Measurements from ENCODE around the gene ABHD8.

DNA sequence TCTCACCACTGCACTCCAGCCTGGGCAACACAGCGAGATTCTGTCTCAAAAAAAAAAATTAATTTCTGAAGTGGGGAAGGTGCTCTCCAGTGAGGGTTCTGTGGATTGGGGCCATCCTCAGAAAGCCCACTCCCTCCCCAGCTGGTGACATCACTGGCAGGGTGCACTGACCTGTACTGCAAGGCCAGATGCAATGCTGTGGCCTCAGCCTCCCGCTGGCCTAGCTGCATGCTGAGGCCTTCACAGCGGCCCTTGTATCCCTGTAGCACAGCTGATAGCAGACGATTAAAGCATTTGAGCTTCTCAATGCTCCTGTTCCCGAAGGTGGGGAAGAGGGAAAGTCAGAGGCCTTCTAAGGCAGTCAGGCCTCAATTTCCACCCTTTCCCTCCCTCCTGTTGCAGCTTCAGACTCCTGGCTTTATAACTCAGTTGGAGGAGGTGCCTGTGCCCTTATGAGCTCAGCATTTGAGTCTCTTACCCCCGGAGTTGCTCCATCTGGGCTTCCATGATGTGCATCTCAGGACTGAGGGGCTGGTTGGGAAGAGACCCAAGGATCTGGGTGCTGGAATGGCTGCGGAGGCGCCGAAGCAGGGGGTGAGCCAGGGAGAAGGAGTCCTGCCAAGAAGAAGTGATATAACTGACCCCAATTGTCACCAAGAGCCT is 44.0 kb downstream of the ABHD8 start:
- TF ChIP-seq, protein P1, sequence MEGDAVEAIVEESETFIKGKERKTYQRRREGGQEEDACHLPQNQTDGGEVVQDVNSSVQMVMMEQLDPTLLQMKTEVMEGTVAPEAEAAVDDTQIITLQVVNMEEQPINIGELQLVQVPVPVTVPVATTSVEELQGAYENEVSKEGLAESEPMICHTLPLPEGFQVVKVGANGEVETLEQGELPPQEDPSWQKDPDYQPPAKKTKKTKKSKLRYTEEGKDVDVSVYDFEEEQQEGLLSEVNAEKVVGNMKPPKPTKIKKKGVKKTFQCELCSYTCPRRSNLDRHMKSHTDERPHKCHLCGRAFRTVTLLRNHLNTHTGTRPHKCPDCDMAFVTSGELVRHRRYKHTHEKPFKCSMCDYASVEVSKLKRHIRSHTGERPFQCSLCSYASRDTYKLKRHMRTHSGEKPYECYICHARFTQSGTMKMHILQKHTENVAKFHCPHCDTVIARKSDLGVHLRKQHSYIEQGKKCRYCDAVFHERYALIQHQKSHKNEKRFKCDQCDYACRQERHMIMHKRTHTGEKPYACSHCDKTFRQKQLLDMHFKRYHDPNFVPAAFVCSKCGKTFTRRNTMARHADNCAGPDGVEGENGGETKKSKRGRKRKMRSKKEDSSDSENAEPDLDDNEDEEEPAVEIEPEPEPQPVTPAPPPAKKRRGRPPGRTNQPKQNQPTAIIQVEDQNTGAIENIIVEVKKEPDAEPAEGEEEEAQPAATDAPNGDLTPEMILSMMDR (conservative IDR thresholded peaks at IDR 0.05; ENCODE audit: low read depth in 2 of 2): no peak
- TF ChIP-seq POLR2AphosphoS5 (IDR thresholded peaks at IDR 0.05; ENCODE audit: low read depth): no peak
- no peak for TF ChIP-seq EZH2phosphoT487 (IDR thresholded peaks at IDR 0.05; ENCODE audit: unreplicated experiment)
- TF ChIP-seq EZH2 (IDR thresholded peaks at IDR 0.05; ENCODE audit: low read depth, unreplicated experiment): no peak
- TF ChIP-seq, protein P2, sequence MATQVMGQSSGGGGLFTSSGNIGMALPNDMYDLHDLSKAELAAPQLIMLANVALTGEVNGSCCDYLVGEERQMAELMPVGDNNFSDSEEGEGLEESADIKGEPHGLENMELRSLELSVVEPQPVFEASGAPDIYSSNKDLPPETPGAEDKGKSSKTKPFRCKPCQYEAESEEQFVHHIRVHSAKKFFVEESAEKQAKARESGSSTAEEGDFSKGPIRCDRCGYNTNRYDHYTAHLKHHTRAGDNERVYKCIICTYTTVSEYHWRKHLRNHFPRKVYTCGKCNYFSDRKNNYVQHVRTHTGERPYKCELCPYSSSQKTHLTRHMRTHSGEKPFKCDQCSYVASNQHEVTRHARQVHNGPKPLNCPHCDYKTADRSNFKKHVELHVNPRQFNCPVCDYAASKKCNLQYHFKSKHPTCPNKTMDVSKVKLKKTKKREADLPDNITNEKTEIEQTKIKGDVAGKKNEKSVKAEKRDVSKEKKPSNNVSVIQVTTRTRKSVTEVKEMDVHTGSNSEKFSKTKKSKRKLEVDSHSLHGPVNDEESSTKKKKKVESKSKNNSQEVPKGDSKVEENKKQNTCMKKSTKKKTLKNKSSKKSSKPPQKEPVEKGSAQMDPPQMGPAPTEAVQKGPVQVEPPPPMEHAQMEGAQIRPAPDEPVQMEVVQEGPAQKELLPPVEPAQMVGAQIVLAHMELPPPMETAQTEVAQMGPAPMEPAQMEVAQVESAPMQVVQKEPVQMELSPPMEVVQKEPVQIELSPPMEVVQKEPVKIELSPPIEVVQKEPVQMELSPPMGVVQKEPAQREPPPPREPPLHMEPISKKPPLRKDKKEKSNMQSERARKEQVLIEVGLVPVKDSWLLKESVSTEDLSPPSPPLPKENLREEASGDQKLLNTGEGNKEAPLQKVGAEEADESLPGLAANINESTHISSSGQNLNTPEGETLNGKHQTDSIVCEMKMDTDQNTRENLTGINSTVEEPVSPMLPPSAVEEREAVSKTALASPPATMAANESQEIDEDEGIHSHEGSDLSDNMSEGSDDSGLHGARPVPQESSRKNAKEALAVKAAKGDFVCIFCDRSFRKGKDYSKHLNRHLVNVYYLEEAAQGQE (IDR thresholded peaks at IDR 0.05; ENCODE audit: unreplicated experiment): no peak
- TF ChIP-seq JUNB (IDR thresholded peaks at IDR 0.05; ENCODE audit: unreplicated experiment): no peak
- no peak for TF ChIP-seq STAT1 (IDR thresholded peaks at IDR 0.05; ENCODE audit: unreplicated experiment)
- no peak for TF ChIP-seq CREB1 (CRISPR knock-in tag; IDR thresholded peaks at IDR 0.05; ENCODE audit: low read depth)
- TF ChIP-seq, protein P3, sequence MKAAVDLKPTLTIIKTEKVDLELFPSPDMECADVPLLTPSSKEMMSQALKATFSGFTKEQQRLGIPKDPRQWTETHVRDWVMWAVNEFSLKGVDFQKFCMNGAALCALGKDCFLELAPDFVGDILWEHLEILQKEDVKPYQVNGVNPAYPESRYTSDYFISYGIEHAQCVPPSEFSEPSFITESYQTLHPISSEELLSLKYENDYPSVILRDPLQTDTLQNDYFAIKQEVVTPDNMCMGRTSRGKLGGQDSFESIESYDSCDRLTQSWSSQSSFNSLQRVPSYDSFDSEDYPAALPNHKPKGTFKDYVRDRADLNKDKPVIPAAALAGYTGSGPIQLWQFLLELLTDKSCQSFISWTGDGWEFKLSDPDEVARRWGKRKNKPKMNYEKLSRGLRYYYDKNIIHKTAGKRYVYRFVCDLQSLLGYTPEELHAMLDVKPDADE (IDR thresholded peaks at IDR 0.05): no peak
- no peak for TF ChIP-seq NANOG (IDR thresholded peaks at IDR 0.05; ENCODE audit: borderline replicate concordance)
- TF ChIP-seq ZNF331 (CRISPR knock-in tag; IDR thresholded peaks at IDR 0.05; ENCODE audit: low read depth): no peak
- no peak for TF ChIP-seq ZNF114 (CRISPR knock-in tag; IDR thresholded peaks at IDR 0.05)
- TF ChIP-seq, protein P4, sequence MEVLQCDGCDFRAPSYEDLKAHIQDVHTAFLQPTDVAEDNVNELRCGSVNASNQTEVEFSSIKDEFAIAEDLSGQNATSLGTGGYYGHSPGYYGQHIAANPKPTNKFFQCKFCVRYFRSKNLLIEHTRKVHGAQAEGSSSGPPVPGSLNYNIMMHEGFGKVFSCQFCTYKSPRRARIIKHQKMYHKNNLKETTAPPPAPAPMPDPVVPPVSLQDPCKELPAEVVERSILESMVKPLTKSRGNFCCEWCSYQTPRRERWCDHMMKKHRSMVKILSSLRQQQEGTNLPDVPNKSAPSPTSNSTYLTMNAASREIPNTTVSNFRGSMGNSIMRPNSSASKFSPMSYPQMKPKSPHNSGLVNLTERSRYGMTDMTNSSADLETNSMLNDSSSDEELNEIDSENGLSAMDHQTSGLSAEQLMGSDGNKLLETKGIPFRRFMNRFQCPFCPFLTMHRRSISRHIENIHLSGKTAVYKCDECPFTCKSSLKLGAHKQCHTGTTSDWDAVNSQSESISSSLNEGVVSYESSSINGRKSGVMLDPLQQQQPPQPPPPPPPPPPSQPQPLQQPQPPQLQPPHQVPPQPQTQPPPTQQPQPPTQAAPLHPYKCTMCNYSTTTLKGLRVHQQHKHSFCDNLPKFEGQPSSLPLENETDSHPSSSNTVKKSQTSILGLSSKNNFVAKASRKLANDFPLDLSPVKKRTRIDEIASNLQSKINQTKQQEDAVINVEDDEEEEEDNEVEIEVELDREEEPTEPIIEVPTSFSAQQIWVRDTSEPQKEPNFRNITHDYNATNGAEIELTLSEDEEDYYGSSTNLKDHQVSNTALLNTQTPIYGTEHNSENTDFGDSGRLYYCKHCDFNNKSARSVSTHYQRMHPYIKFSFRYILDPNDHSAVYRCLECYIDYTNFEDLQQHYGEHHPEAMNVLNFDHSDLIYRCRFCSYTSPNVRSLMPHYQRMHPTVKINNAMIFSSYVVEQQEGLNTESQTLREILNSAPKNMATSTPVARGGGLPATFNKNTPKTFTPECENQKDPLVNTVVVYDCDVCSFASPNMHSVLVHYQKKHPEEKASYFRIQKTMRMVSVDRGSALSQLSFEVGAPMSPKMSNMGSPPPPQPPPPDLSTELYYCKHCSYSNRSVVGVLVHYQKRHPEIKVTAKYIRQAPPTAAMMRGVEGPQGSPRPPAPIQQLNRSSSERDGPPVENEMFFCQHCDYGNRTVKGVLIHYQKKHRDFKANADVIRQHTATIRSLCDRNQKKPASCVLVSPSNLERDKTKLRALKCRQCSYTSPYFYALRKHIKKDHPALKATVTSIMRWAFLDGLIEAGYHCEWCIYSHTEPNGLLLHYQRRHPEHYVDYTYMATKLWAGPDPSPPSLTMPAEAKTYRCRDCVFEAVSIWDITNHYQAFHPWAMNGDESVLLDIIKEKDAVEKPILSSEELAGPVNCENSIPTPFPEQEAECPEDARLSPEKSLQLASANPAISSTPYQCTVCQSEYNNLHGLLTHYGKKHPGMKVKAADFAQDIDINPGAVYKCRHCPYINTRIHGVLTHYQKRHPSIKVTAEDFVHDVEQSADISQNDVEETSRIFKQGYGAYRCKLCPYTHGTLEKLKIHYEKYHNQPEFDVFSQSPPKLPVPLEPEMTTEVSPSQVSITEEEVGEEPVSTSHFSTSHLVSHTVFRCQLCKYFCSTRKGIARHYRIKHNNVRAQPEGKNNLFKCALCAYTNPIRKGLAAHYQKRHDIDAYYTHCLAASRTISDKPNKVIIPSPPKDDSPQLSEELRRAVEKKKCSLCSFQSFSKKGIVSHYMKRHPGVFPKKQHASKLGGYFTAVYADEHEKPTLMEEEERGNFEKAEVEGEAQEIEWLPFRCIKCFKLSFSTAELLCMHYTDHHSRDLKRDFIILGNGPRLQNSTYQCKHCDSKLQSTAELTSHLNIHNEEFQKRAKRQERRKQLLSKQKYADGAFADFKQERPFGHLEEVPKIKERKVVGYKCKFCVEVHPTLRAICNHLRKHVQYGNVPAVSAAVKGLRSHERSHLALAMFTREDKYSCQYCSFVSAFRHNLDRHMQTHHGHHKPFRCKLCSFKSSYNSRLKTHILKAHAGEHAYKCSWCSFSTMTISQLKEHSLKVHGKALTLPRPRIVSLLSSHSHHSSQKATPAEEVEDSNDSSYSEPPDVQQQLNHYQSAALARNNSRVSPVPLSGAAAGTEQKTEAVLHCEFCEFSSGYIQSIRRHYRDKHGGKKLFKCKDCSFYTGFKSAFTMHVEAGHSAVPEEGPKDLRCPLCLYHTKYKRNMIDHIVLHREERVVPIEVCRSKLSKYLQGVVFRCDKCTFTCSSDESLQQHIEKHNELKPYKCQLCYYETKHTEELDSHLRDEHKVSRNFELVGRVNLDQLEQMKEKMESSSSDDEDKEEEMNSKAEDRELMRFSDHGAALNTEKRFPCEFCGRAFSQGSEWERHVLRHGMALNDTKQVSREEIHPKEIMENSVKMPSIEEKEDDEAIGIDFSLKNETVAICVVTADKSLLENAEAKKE (CRISPR knock-in tag; IDR thresholded peaks at IDR 0.05): no peak
